ENCODE measurements around the gene EDNRA. TPM values are rescaled to one million over a fixed set of nuclear protein-coding genes. Genes with fewer than 3 reads are reported as not detected.

The EDNRA gene
- total RNA-seq, 1 donor from 2014 or later = 41.5 TPM

- Histone ChIP-seq H3K27me3 (no peaks in the 10 kb centered on the region), H3K36me3 (no peaks in the 10 kb centered on the region), H3K4me1 (peaks cover 7% of the 10 kb centered on the region), H3K4me3 (no peak overlapping the region), H3K9me3 (no peaks in the 10 kb centered on the region), H3K27ac (no peak overlapping the region)
- no peak for DNase-seq (ENCODE audit: extremely low spot score in 2 of 2)
- TF ChIP-seq POLR2A (IDR thresholded peaks at IDR 0.05) (no peak), CTCF (IDR thresholded peaks at IDR 0.05) (no peak), POLR2AphosphoS5 (IDR thresholded peaks at IDR 0.05; ENCODE audit: insufficient read depth in 1 of 2, low read depth in 1 of 2) (no peak)
- intact Hi-C loops (cut with DNase I) = no loop called here
These were observed 95.2 kb downstream of the EDNRA start for GRCh38 chr4:147576084-147576483.

- Histone ChIP-seq H3K9me3 (no peaks in the 10 kb centered on the region), H3K27me3 (no peaks in the 10 kb centered on the region), H3K36me3 (no peaks in the 10 kb centered on the region), H3K4me3 (no peak overlapping the region), H3K27ac (no peak overlapping the region), H3K4me1 (no peaks in the 10 kb centered on the region)
- no peak for TF ChIP-seq POLR2A (IDR thresholded peaks at IDR 0.05)
- no peak for TF ChIP-seq POLR2AphosphoS5 (IDR thresholded peaks at IDR 0.05; ENCODE audit: insufficient read depth in 1 of 2, low read depth in 1 of 2)
- TF ChIP-seq CTCF (IDR thresholded peaks at IDR 0.05) = no peak
- intact Hi-C loops (cut with DNase I) = no loop called here
- no peak for DNase-seq (ENCODE audit: extremely low spot score in 2 of 2)
These were observed 97.2 kb downstream of the EDNRA start for GRCh38 chr4:147578051-147578476.

- no peaks in the 10 kb centered on the region for H3K27me3 ChIP-seq
- no peak for TF ChIP-seq CTCF (IDR thresholded peaks at IDR 0.05)
- no peak for TF ChIP-seq POLR2A (IDR thresholded peaks at IDR 0.05)
- TF ChIP-seq POLR2AphosphoS5 (IDR thresholded peaks at IDR 0.05; ENCODE audit: insufficient read depth in 1 of 2, low read depth in 1 of 2) = no peak
- no peak overlapping the region for H3K4me3 ChIP-seq
- no peaks in the 10 kb centered on the region for H3K9me3 ChIP-seq
- H3K4me1 ChIP-seq = no peaks in the 10 kb centered on the region
- DNase-seq (ENCODE audit: extremely low spot score in 2 of 2) = no peak
- intact Hi-C loops (cut with DNase I) = no loop called here
- H3K27ac ChIP-seq = no peak overlapping the region
- no peaks in the 10 kb centered on the region for H3K36me3 ChIP-seq
These were observed 97.7 kb downstream of the EDNRA start for GRCh38 chr4:147578593-147578992.

- H3K36me3 ChIP-seq = no peaks in the 10 kb centered on the region
- intact Hi-C loops (cut with DNase I) = no loop called here
- DNase-seq (ENCODE audit: extremely low spot score in 2 of 2) = peak in 1 of 2 donors; percentile 16
- H3K27me3 ChIP-seq = no peaks in the 10 kb centered on the region
- H3K9me3 ChIP-seq = no peaks in the 10 kb centered on the region
- H3K27ac ChIP-seq = no peak overlapping the region
- H3K4me1 ChIP-seq = no peaks in the 10 kb centered on the region
- H3K4me3 ChIP-seq = no peak overlapping the region
- TF ChIP-seq POLR2A (IDR thresholded peaks at IDR 0.05) = no peak
- no peak for TF ChIP-seq POLR2AphosphoS5 (IDR thresholded peaks at IDR 0.05; ENCODE audit: insufficient read depth in 1 of 2, low read depth in 1 of 2)
- TF ChIP-seq CTCF (IDR thresholded peaks at IDR 0.05) = no peak
These were observed 99.5 kb downstream of the EDNRA start for GRCh38 chr4:147580396-147580795.

- H3K27me3 ChIP-seq = no peaks in the 10 kb centered on the region
- intact Hi-C loops (cut with DNase I) = no loop called here
- H3K4me1 ChIP-seq = no peaks in the 10 kb centered on the region
- no peaks in the 10 kb centered on the region for H3K9me3 ChIP-seq
- no peak overlapping the region for H3K4me3 ChIP-seq
- no peak overlapping the region for H3K27ac ChIP-seq
- H3K36me3 ChIP-seq = no peaks in the 10 kb centered on the region
- DNase-seq (ENCODE audit: extremely low spot score in 2 of 2) = peak in 1 of 2 donors; percentile 34
- no peak for TF ChIP-seq POLR2A (IDR thresholded peaks at IDR 0.05)
- TF ChIP-seq CTCF (IDR thresholded peaks at IDR 0.05) = no peak
- TF ChIP-seq POLR2AphosphoS5 (IDR thresholded peaks at IDR 0.05; ENCODE audit: insufficient read depth in 1 of 2, low read depth in 1 of 2) = no peak
These were observed 100.9 kb downstream of the EDNRA start for GRCh38 chr4:147581606-147582350.
